ENCODE measurements around the gene CSF2. TPM values are rescaled to one million over a fixed set of nuclear protein-coding genes. Genes with fewer than 3 reads are reported as not detected.

CSF2 gene
- total RNA-seq, 4 donors from 2014 or later = not detected

DNA sequence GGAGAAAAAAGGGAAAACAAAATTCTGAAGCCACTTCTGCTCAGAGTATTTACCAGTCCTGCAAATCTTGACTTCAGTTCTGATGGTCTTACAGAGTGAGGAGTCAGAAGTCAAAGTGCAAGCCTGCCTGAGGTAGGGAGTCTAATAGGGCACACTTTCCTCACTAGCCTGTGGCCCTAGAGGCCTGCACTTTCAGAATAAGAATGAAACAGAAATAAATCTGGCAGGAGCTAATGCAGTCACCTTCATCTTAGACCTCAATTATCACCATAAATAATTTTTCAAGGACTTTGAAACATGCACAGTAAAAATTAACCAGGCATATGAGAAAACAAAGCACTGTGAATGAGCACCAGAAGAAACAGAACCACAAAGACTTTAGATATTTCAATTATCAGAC lies 41.4 kb upstream of the CSF2 start:
- intact Hi-C loops (cut with DNase I; ENCODE audit: low total_unique reads) (no loop called here), in situ Hi-C loops (cut with MboI; ENCODE audit: low sequenced_read_pairs in 4 of 4) (no loop called here)
- ATAC-seq = no peak
- Histone ChIP-seq H3K27me3 (no peaks in the 10 kb centered on the region), H3K4me1 (no peaks in the 10 kb centered on the region), H3K4me3 (no peak overlapping the region), H3K9me3 (no peaks in the 10 kb centered on the region), H3K27ac (no peak overlapping the region), H3K36me3 (no peaks in the 10 kb centered on the region)
- no peak for DNase-seq
- TF ChIP-seq, protein P1, sequence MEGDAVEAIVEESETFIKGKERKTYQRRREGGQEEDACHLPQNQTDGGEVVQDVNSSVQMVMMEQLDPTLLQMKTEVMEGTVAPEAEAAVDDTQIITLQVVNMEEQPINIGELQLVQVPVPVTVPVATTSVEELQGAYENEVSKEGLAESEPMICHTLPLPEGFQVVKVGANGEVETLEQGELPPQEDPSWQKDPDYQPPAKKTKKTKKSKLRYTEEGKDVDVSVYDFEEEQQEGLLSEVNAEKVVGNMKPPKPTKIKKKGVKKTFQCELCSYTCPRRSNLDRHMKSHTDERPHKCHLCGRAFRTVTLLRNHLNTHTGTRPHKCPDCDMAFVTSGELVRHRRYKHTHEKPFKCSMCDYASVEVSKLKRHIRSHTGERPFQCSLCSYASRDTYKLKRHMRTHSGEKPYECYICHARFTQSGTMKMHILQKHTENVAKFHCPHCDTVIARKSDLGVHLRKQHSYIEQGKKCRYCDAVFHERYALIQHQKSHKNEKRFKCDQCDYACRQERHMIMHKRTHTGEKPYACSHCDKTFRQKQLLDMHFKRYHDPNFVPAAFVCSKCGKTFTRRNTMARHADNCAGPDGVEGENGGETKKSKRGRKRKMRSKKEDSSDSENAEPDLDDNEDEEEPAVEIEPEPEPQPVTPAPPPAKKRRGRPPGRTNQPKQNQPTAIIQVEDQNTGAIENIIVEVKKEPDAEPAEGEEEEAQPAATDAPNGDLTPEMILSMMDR (IDR thresholded peaks at IDR 0.05 in 4 of 5, conservative IDR thresholded peaks at IDR 0.05 in 1 of 5) = no peak
- no peak for TF ChIP-seq POLR2A (IDR thresholded peaks at IDR 0.05)

DNA sequence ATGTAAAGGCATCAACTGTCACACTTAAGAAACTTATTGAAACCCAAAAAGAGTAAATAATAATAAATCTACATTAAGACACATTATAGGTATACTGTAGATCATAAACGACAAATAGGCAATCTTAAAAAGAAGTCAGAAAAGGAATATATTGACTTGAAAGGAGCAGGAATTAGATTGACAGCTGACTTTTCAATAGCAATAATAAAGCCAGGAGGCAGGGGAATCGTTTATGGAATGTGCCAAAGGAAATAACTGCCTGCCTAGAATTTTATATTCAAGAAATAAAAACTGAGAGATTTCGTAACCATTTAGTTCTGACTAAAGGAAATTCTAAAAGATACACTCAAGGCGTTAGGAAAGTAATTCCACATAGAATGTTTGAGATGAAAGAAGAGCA lies 40.5 kb upstream of the CSF2 start:
- TF ChIP-seq, protein P1 (IDR thresholded peaks at IDR 0.05 in 4 of 5, conservative IDR thresholded peaks at IDR 0.05 in 1 of 5) = no peak
- no peak for TF ChIP-seq POLR2A (IDR thresholded peaks at IDR 0.05)

DNA sequence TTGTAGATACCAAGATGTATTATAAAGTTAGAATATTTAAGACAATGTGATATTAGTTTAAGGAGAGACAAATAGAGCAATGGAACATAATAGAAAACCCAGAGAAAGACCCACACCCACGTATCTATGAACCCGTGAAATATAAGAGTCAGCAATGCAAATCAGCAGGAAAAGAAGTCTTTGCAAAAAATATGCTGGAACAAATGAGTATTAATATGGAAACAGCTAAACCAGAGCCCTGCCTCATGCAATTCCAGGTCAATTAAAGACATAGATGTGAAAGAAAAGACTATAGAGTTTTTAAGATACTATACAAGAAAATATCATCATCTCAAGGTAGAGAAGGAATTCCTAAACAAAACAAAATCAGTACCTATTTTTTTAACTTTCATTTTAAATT lies 36.2 kb upstream of the CSF2 start:
- in situ Hi-C loops (cut with MboI; ENCODE audit: low sequenced_read_pairs in 4 of 4) (no loop called here), intact Hi-C loops (cut with DNase I; ENCODE audit: low total_unique reads) (no loop called here)
- ATAC-seq = no peak
- Histone ChIP-seq H3K27me3 (no peaks in the 10 kb centered on the region), H3K9me3 (no peaks in the 10 kb centered on the region), H3K4me3 (no peak overlapping the region), H3K27ac (no peak overlapping the region), H3K4me1 (no peaks in the 10 kb centered on the region), H3K36me3 (no peaks in the 10 kb centered on the region)
- no peak for DNase-seq
- TF ChIP-seq, protein P1 (IDR thresholded peaks at IDR 0.05 in 4 of 5, conservative IDR thresholded peaks at IDR 0.05 in 1 of 5) = no peak

More for the DNA sequence above, 40.5 kb upstream of the CSF2 start:
- no peak overlapping the region for H3K4me3 ChIP-seq
- no peaks in the 10 kb centered on the region for H3K27me3 ChIP-seq
- in situ Hi-C loops (cut with MboI; ENCODE audit: low sequenced_read_pairs in 4 of 4) (no loop called here), intact Hi-C loops (cut with DNase I; ENCODE audit: low total_unique reads) (no loop called here)
- H3K27ac ChIP-seq = no peak overlapping the region
- ATAC-seq (no peak), DNase-seq (no peak)
- no peaks in the 10 kb centered on the region for H3K4me1 ChIP-seq
- no peaks in the 10 kb centered on the region for H3K9me3 ChIP-seq
- no peaks in the 10 kb centered on the region for H3K36me3 ChIP-seq

DNA sequence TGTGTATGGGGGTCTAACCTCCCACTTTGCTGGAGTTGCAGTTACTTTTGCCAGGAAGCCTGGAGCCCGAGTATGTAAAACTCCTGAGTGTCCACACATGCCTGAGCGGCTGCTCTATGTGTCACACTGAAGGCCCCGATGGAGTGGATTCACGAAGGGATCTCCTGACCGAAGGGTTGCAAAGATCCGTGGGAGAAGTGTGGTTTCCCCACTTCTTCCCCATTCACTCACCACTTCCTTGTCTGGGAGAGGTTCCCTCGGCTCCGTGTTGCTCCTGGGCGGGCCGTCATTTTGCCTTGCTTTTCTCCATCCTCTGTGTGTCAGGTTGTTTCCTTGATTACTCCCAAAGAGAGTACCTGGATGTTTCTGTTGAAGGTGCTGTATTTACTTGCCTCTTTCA lies 29.4 kb upstream of the CSF2 start:
- TF ChIP-seq POLR2A (IDR thresholded peaks at IDR 0.05) = no peak
- TF ChIP-seq, protein P1 (IDR thresholded peaks at IDR 0.05 in 4 of 5, conservative IDR thresholded peaks at IDR 0.05 in 1 of 5) = no peak
- no peaks in the 10 kb centered on the region for H3K4me1 ChIP-seq
- H3K27me3 ChIP-seq = no peaks in the 10 kb centered on the region
- H3K27ac ChIP-seq = no peak overlapping the region
- ATAC-seq (no peak), DNase-seq (no peak)
- H3K9me3 ChIP-seq = no peaks in the 10 kb centered on the region
- intact Hi-C loops (cut with DNase I; ENCODE audit: low total_unique reads) = no loop called here
- no peak overlapping the region for H3K4me3 ChIP-seq
- no peaks in the 10 kb centered on the region for H3K36me3 ChIP-seq
- in situ Hi-C loops (cut with MboI; ENCODE audit: low sequenced_read_pairs in 4 of 4) = no loop called here

DNA sequence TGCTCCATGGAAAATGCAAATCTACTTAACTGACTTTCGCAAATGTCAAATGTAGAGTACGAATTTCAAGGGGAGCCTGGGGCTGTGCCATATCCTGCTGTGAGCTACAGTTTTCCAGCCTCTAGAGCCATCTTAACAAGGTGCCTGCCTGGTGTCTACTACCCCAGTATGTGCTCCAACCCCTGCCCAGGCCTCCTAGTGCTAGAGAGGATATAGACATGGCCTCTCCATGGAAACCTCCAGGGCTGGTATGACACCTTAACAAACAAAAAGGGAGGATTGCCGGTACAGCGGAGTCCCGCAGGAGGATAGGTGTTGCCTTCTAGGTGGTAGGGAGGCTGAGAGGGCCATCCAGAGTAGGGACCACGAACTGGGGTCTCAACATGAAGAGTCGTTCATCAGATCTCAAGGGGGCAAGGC lies 26.7 kb upstream of the CSF2 start:
- H3K4me1 ChIP-seq = no peaks in the 10 kb centered on the region
- H3K27ac ChIP-seq = no peak overlapping the region
- in situ Hi-C loops (cut with MboI; ENCODE audit: low sequenced_read_pairs in 4 of 4) = no loop called here
- DNase-seq = no peak
- no peaks in the 10 kb centered on the region for H3K9me3 ChIP-seq
- H3K4me3 ChIP-seq = no peak overlapping the region
- no peak for TF ChIP-seq POLR2A (IDR thresholded peaks at IDR 0.05)
- TF ChIP-seq, protein P1 (IDR thresholded peaks at IDR 0.05 in 4 of 5, conservative IDR thresholded peaks at IDR 0.05 in 1 of 5) = no peak
- no peak for ATAC-seq
- H3K36me3 ChIP-seq = no peaks in the 10 kb centered on the region
- intact Hi-C loops (cut with DNase I; ENCODE audit: low total_unique reads) = no loop called here
- peaks cover 0 to 3% (median 0%) of the 10 kb centered on the region in 3 donors for H3K27me3 ChIP-seq
